GM23338 (cell line): ENCODE measurements around the gene PLAAT2. TPM values are rescaled to one million over a fixed set of nuclear protein-coding genes. Genes with fewer than 3 reads are reported as not detected.
A peak's percentile ranks its signal among the peaks of the same experiment; 100 is the strongest.
"Not testable (repeated sequence)": the region's sequence is repeated elsewhere in the genome, so short reads cannot be mapped to it uniquely, and the experiment has no call there.

Experiments
- ATAC-seq: fragments of 200-7000 bp; cut with Tn5 transposase; 3 replicates; pipeline ENCODE4 v1.9.1; 2020
- DNase-seq: peaks from one replicate; pipeline ENCODE4 v3.0.0-alpha.2; 2015; ENCODE audit warnings: low spot score
- H2AFZ ChIP-seq: fragments of 200-600 bp; sonication (generic); 2 replicates; pipeline ENCODE4 v1.8.0; 2016; ENCODE audit warnings: antibody characterized with exemption, mild to moderate bottlenecking, moderate library complexity
- H3F3A ChIP-seq: fragments of 200-600 bp; sonication (generic); replicated peaks from 2 replicates; pipeline ENCODE4 v1.8.0; 2017; ENCODE audit warnings: antibody characterized with exemption, mixed run types, low read depth
- H3K27ac ChIP-seq: fragments of 200-600 bp; sonication (generic); 2 replicates; pipeline ENCODE4 v1.6.1; 2016; ENCODE audit warnings: low read depth
- H3K27me3 ChIP-seq: fragments of 200-600 bp; sonication (generic); 2 replicates; pipeline ENCODE4 v1.8.0; 2016; ENCODE audit warnings: mild to moderate bottlenecking, mixed run types, moderate library complexity; ENCODE audit not compliant: insufficient read depth
- H3K36me3 ChIP-seq: fragments of 200-600 bp; sonication (generic); 2 replicates; pipeline ENCODE4 v1.8.0; 2016; ENCODE audit warnings: mild to moderate bottlenecking; ENCODE audit not compliant: insufficient read depth
- H3K4me1 ChIP-seq: fragments of 200-600 bp; sonication (generic); 2 replicates; pipeline ENCODE4 v1.8.0; 2016; ENCODE audit warnings: mild to moderate bottlenecking, moderate library complexity; ENCODE audit not compliant: insufficient read depth
- H3K4me2 ChIP-seq: fragments of 200-600 bp; sonication (generic); 2 replicates; pipeline ENCODE4 v1.7.1; 2017; ENCODE audit warnings: mixed run types
- H3K4me3 ChIP-seq: fragments of 200-600 bp; sonication (generic); 2 replicates; pipeline ENCODE4 v1.6.1; 2016; ENCODE audit warnings: mixed run types
- H3K79me2 ChIP-seq: fragments of 200-600 bp; sonication (generic); replicated peaks from 2 replicates; pipeline ENCODE4 v1.8.0; 2017; ENCODE audit warnings: mild to moderate bottlenecking; ENCODE audit not compliant: insufficient read depth
- H3K9me2 ChIP-seq: fragments of 200-600 bp; sonication (generic); 2 replicates; pipeline ENCODE4 v1.8.0; 2017; ENCODE audit not compliant: insufficient read depth
- H4K20me1 ChIP-seq: fragments of 200-600 bp; sonication (generic); replicated peaks from 2 replicates; pipeline ENCODE4 v1.8.0; 2017; ENCODE audit warnings: mild to moderate bottlenecking; ENCODE audit not compliant: insufficient read depth
- H3K27ac Mint-ChIP-seq: 2 replicates; pipeline ENCODE4 v1.8.0; 2020; ENCODE audit warnings: inconsistent platforms, mild to moderate bottlenecking, moderate library complexity, mixed read lengths
- H3K27me3 Mint-ChIP-seq: 3 replicates; pipeline ENCODE4 v1.8.0; 2022; ENCODE audit warnings: low read depth, mild to moderate bottlenecking, moderate library complexity, mixed read lengths, inconsistent platforms; ENCODE audit not compliant: insufficient read depth, poor library complexity
- H3K36me3 Mint-ChIP-seq: 3 replicates; pipeline ENCODE4 v1.8.0; 2021; ENCODE audit warnings: low read depth, mild to moderate bottlenecking, inconsistent platforms, moderate library complexity, mixed read lengths
- H3K4me1 Mint-ChIP-seq: 3 replicates; pipeline ENCODE4 v1.8.0; 2020; ENCODE audit warnings: mild to moderate bottlenecking, inconsistent platforms, mixed read lengths
- H3K4me3 Mint-ChIP-seq: 3 replicates; pipeline ENCODE4 v1.8.0; 2021; ENCODE audit warnings: moderate library complexity, mild to moderate bottlenecking, inconsistent platforms, mixed read lengths
- H3K9me3 Mint-ChIP-seq: 3 replicates; pipeline ENCODE4 v1.8.0; 2020; ENCODE audit warnings: moderate library complexity, mild to moderate bottlenecking, inconsistent platforms, mixed read lengths
- CREB1 ChIP-seq: fragments of 250-450 bp; sonication (Bioruptor Pico); IDR thresholded peaks from 2 replicates; pipeline ENCODE4 v1.5.0; 2020; ENCODE audit warnings: low read depth, mild to moderate bottlenecking, moderate library complexity
- CTCF ChIP-seq, 2 experiments: fragments of 200-600 bp in 1 of 2; sonication (generic) in 1 of 2; conservative IDR thresholded peaks; 2 replicates each; pipeline versions ENCODE4 v1.5.1 to v1.6.1; 2016 to 2017; ENCODE audit warnings: antibody characterized with exemption in 2 of 2, low read depth in 2 of 2, mild to moderate bottlenecking in 2 of 2, moderate library complexity in 1 of 2
- EZH2 ChIP-seq: fragments of 200-600 bp; sonication (generic); IDR thresholded peaks from one replicate; pipeline ENCODE4 v1.8.0; 2017; ENCODE audit warnings: antibody characterized with exemption, mild to moderate bottlenecking, low read depth; ENCODE audit not compliant: unreplicated experiment
- EZH2phosphoT487 ChIP-seq: fragments of 200-600 bp; sonication (generic); IDR thresholded peaks from one replicate; pipeline ENCODE4 v1.8.1; 2018; ENCODE audit warnings: antibody characterized with exemption; ENCODE audit not compliant: unreplicated experiment
- JUNB ChIP-seq: IDR thresholded peaks from one replicate; pipeline ENCODE4 v1.6.1; 2016; ENCODE audit warnings: antibody characterized with exemption; ENCODE audit not compliant: unreplicated experiment
- NANOG ChIP-seq: IDR thresholded peaks from 2 replicates; pipeline ENCODE4 v1.6.1; 2016; ENCODE audit warnings: antibody characterized with exemption, borderline replicate concordance
- POLR2AphosphoS5 ChIP-seq: IDR thresholded peaks from 2 replicates; pipeline ENCODE4 v1.6.1; 2016; ENCODE audit warnings: antibody characterized with exemption, low read depth
- REST ChIP-seq: IDR thresholded peaks from one replicate; pipeline ENCODE4 v1.6.1; 2018; ENCODE audit warnings: antibody characterized with exemption; ENCODE audit not compliant: unreplicated experiment
- STAT1 ChIP-seq: IDR thresholded peaks from one replicate; pipeline ENCODE4 v1.6.1; 2016; ENCODE audit warnings: antibody characterized with exemption; ENCODE audit not compliant: unreplicated experiment
- ZNF114 ChIP-seq: fragments of 250-450 bp; sonication (Bioruptor Pico); IDR thresholded peaks from 2 replicates; pipeline ENCODE4 v1.5.0; 2020; ENCODE audit warnings: mild to moderate bottlenecking, moderate library complexity
- ZNF331 ChIP-seq: fragments of 250-450 bp; sonication (Bioruptor Pico); IDR thresholded peaks from 2 replicates; pipeline ENCODE4 v1.5.0; 2020; ENCODE audit warnings: low read depth, mild to moderate bottlenecking, moderate library complexity
- polyA plus RNA-seq: library from polyadenylated mRNA; unstranded; fragments of >200 nt; fragmentation: Nextera tagmentation; extraction: Ambion mirVana; gene quantifications from 2 replicates; pipeline ENCODE4 v1.2.1, GENCODE V29; 2016
- total RNA-seq: library from RNA; depleted of rRNA; stranded (reverse); fragments of >200 nt; shearing (Covaris generic); gene quantifications from 2 replicates; pipeline ENCODE4 v1.2.3, GENCODE V29; 2014

The PLAAT2 gene
- total and polyA plus RNA-seq, 2 experiments from 2014 or later: 0.66 to 0.78 TPM

- H3K9me2 ChIP-seq, ATAC-seq, H3K27ac Mint-ChIP-seq, H3K27me3 ChIP-seq, H3K4me3 ChIP-seq, H3K4me2 ChIP-seq, H3K27me3 Mint-ChIP-seq, H3K4me3 Mint-ChIP-seq, H3F3A ChIP-seq, H4K20me1 ChIP-seq, H3K4me1 Mint-ChIP-seq, H2AFZ ChIP-seq, H3K4me1 ChIP-seq: not testable (repeated sequence)
- peak overlapping the region; percentile 69; the same call in 1 of the 2 replicates for H3K27ac ChIP-seq
- DNase-seq: peak; percentile 57
- H3K36me3 Mint-ChIP-seq: peaks cover 84% of the 10 kb centered on the region
- peaks cover 19% of the 10 kb centered on the region for H3K79me2 ChIP-seq
- H3K9me3 Mint-ChIP-seq: peaks cover 53% of the 10 kb centered on the region
- H3K36me3 ChIP-seq: peaks cover 53% of the 10 kb centered on the region
- 0 out of 2 replicates have a peak, but pooled peaks have one; percentile 15 for TF ChIP-seq CREB1 (CRISPR knock-in tag)
Measured at GRCh38 chr11:63581224-63581623, 18.0 kb upstream of the PLAAT2 start.

- H3K4me3 ChIP-seq, DNase-seq, H3K4me1 ChIP-seq, H4K20me1 ChIP-seq, H3K4me3 Mint-ChIP-seq, H3K27ac Mint-ChIP-seq, H3K4me1 Mint-ChIP-seq, H3K4me2 ChIP-seq, H3F3A ChIP-seq, H3K27me3 Mint-ChIP-seq, ATAC-seq, H3K9me2 ChIP-seq, H2AFZ ChIP-seq, H3K27ac ChIP-seq, H3K27me3 ChIP-seq: not testable (repeated sequence)
- Histone ChIP-seq H3K36me3 (peaks cover 56% of the 10 kb centered on the region), H3K79me2 (peaks cover 19% of the 10 kb centered on the region)
- peaks cover 53% of the 10 kb centered on the region for H3K9me3 Mint-ChIP-seq
- H3K36me3 Mint-ChIP-seq: peaks cover 81% of the 10 kb centered on the region
Measured at GRCh38 chr11:63578882-63579281, 15.7 kb upstream of the PLAAT2 start.

GRCh38 chr11:63574856-63575602 lies 11.8 kb upstream of the PLAAT2 start:
- Histone ChIP-seq H3K9me2 (no peaks in the 10 kb centered on the region), H2AFZ (no peak overlapping the region), H3K27me3 (no peaks in the 10 kb centered on the region), H3K4me1 (no peaks in the 10 kb centered on the region), H3K79me2 (peaks cover 14% of the 10 kb centered on the region), H3F3A (peaks cover 5% of the 10 kb centered on the region; the same call in 1 of the 2 replicates), H3K4me3 (no peak overlapping the region), H4K20me1 (0 out of 2 replicates have a peak, but pooled peaks cover 2% of the 10 kb centered on the region), H3K4me2 (no peak overlapping the region), H3K27ac (0 out of 2 replicates have a peak overlapping the region, but pooled peaks have one; percentile 57), H3K36me3 (peaks cover 25% of the 10 kb centered on the region)
- Mint-ChIP-seq H3K4me3 (no peak overlapping the region), H3K4me1 (no peaks in the 10 kb centered on the region), H3K9me3 (peaks cover 22% of the 10 kb centered on the region), H3K27me3 (peaks cover 3% of the 10 kb centered on the region), H3K36me3 (peaks cover 51% of the 10 kb centered on the region), H3K27ac (no peak overlapping the region)
- DNase-seq (no peak), ATAC-seq (no peak)
- TF ChIP-seq EZH2 (no peak), CREB1 (CRISPR knock-in tag) (no peak), STAT1 (no peak), POLR2AphosphoS5 (no peak), JUNB (no peak), ZNF331 (CRISPR knock-in tag) (no peak), REST (no peak), CTCF (conservative IDR thresholded peaks at IDR 0.05; ENCODE audit: low read depth in 2 of 2) (no peak), ZNF114 (CRISPR knock-in tag) (no peak), NANOG (no peak), EZH2phosphoT487 (no peak)
